Caco-2 (cell line): ENCODE data around the gene SPINT2. TPM values are rescaled to one million over a fixed set of nuclear protein-coding genes. Genes with fewer than 3 reads are reported as not detected.

Source experiments
- BruUV-seq: library from RNA; stranded (reverse); fragments of 400-500 nt; replicated peaks from 2 replicates; lab custom pipeline; 2021; lab: Mats Ljungman, UMichigan
- CTCF ChIA-PET: fragments of 300-600 bp; sonication (Branson Sonifier 250); formaldehyde crosslinking; loops from one replicate; lab custom pipeline; 2022; ENCODE audit warnings: antibody characterized with exemption; lab: Charles Lee
- POLR2A ChIA-PET: fragments of 300-600 bp; sonication (Branson Sonifier 250); formaldehyde crosslinking; loops from one replicate; lab custom pipeline; 2022; ENCODE audit warnings: antibody characterized with exemption; lab: Charles Lee
- DNase-seq, 2 experiments: peaks; one replicate each; pipeline versions ENCODE4 v3.0.0 to v3.0.0-alpha.2; 2020 to 2022
- H3K27me3 ChIP-seq: replicated peaks from 2 replicates; pipeline ENCODE4 v1.6.0; 2011; ENCODE audit warnings: low read length; ENCODE audit not compliant: control insufficient read depth, insufficient read depth
- H3K36me3 ChIP-seq: 2 replicates; pipeline ENCODE4 v1.5.1; 2011; ENCODE audit warnings: low read length; ENCODE audit not compliant: control insufficient read depth, insufficient read depth
- H3K4me1 ChIP-seq: fragments of 250-450 bp; sonication (Bioruptor Pico); 2 replicates; pipeline ENCODE4 v1.5.1; 2020; ENCODE audit warnings: mild to moderate bottlenecking
- H3K4me3 ChIP-seq: 2 replicates; pipeline ENCODE4 v1.5.1; 2011; ENCODE audit warnings: low read depth, mild to moderate bottlenecking, control low read depth, low read length
- H3K9me3 ChIP-seq: fragments of 250-450 bp; sonication (Bioruptor Pico); 2 replicates; pipeline ENCODE4 v1.5.1; 2020; ENCODE audit warnings: mild to moderate bottlenecking, moderate library complexity
- H3K27ac Mint-ChIP-seq: one replicate; pipeline ENCODE4 v1.8.0; 2022; ENCODE audit warnings: mixed read lengths; ENCODE audit not compliant: unreplicated experiment
- H3K27me3 Mint-ChIP-seq: one replicate; pipeline ENCODE4 v1.8.0; 2022; ENCODE audit warnings: mixed read lengths; ENCODE audit not compliant: insufficient read depth, unreplicated experiment
- H3K36me3 Mint-ChIP-seq: one replicate; pipeline ENCODE4 v1.8.0; 2022; ENCODE audit warnings: mild to moderate bottlenecking, mixed read lengths; ENCODE audit not compliant: insufficient read depth, unreplicated experiment
- H3K4me1 Mint-ChIP-seq: one replicate; pipeline ENCODE4 v1.8.0; 2022; ENCODE audit warnings: low read depth, mixed read lengths; ENCODE audit not compliant: unreplicated experiment
- H3K4me3 Mint-ChIP-seq: one replicate; pipeline ENCODE4 v1.8.0; 2022; ENCODE audit warnings: mild to moderate bottlenecking, moderate library complexity, mixed read lengths; ENCODE audit not compliant: unreplicated experiment
- H3K9me3 Mint-ChIP-seq: one replicate; pipeline ENCODE4 v1.8.0; 2022; ENCODE audit warnings: mixed read lengths; ENCODE audit not compliant: unreplicated experiment
- CTCF ChIP-seq, 2 experiments: fragments of 200-600 bp in 1 of 2; IDR thresholded peaks; 1 replicate in 1 of 2; 2 replicates in 1 of 2; pipeline versions ENCODE4 v1.5.1 to v1.8.0; 2011 to 2022; ENCODE audit warnings: antibody characterized with exemption in 1 of 2, control low read depth in 1 of 2, inconsistent platforms in 1 of 2, low read depth in 1 of 2, low read length in 1 of 2, mild to moderate bottlenecking in 1 of 2, moderate library complexity in 1 of 2; ENCODE audit not compliant: insufficient read depth in 1 of 2, severe bottlenecking in 1 of 2, unreplicated experiment in 1 of 2
- intact Hi-C: fragments of 100-400 bp; cut with micrococcal nuclease; formaldehyde crosslinking; loops from one replicate; pipeline ENCODE4 v1.10.0; 2022; ENCODE audit not compliant: unreplicated experiment
- total RNA-seq: library from RNA; stranded (reverse); gene quantifications from 2 replicates; pipeline ENCODE4 v1.2.3, GENCODE V29; 2022

Gene SPINT2
- total RNA-seq, 1 experiment from 2014 or later = 748 TPM

DNA sequence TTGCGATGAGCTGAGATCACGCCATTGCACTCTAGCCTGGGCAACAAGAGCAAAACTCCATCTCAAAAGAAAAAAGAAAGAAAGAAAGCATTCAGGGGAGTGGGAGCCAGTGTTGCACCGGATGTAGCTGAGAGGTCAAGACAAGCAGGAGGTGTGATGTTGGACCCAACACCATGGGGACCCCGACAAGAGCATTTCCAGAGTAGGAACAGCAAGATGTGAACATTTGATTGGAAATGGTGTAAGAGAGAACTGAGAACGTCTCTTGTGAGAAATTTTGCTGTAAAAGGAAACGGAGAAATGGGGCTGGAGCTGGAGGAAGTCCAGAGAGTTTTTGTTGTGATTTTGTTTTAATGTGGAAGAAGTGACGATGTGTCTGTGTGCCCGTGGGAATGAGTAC, 24.6 kb upstream of the SPINT2 start:
- H3K27me3 ChIP-seq = no peaks in the 10 kb centered on the region
- H3K9me3 ChIP-seq = no peaks in the 10 kb centered on the region
- no peak for TF ChIP-seq CTCF (IDR thresholded peaks at IDR 0.05; ENCODE audit: insufficient read depth in 1 of 2, low read depth in 1 of 2, low read length in 1 of 2, severe bottlenecking in 1 of 2, unreplicated experiment in 1 of 2)
- Mint-ChIP-seq H3K27ac (peak overlapping the region; percentile 29), H3K4me1 (peaks cover 10% of the 10 kb centered on the region), H3K36me3 (peaks cover 5% of the 10 kb centered on the region), H3K27me3 (no peaks in the 10 kb centered on the region), H3K9me3 (no peaks in the 10 kb centered on the region), H3K4me3 (no peak overlapping the region)
- no TSS peak for BruUV-seq
- ChIA-PET CTCF (interaction anchor here (0.7 to 1.0 kb wide), 2 partner anchors 24 to 250 kb away, joined by 3 to 8 read pairs; partner anchors contain the start of gene SPINT2), POLR2A (no interaction called here)
- no peak overlapping the region for H3K4me3 ChIP-seq
- intact Hi-C loops = loop anchor here (5.0 kb wide), 1 partner anchor 37 kb away; no protein-coding TSS in a partner anchor
- DNase-seq = no peak
- H3K36me3 ChIP-seq = no peaks in the 10 kb centered on the region
- H3K4me1 ChIP-seq = no peaks in the 10 kb centered on the region; the same call in 1 of the 2 replicates

GRCh38 chr19:38243279-38243673, 21.1 kb upstream of the SPINT2 start:
- Histone ChIP-seq H3K4me1 (peaks cover 4% of the 10 kb centered on the region), H3K9me3 (no peaks in the 10 kb centered on the region), H3K4me3 (no peak overlapping the region; the same call in 1 of the 2 replicates), H3K36me3 (no peaks in the 10 kb centered on the region), H3K27me3 (no peaks in the 10 kb centered on the region)
- TF ChIP-seq CTCF (IDR thresholded peaks at IDR 0.05; ENCODE audit: insufficient read depth in 1 of 2, low read depth in 1 of 2, low read length in 1 of 2, severe bottlenecking in 1 of 2, unreplicated experiment in 1 of 2) = no peak
- no peaks in the 10 kb centered on the region for H3K27me3 Mint-ChIP-seq
- no TSS peak for BruUV-seq
- peak overlapping the region; percentile 59 for H3K4me3 Mint-ChIP-seq
- ChIA-PET POLR2A (interaction anchor here (0.7 kb wide), 1 partner anchor 23 kb away, joined by 4 read pairs; no protein-coding TSS in a partner anchor), CTCF (interaction anchor here (0.6 to 2.7 kb wide), 13 partner anchors 9 to 160 kb away, joined by 3 to 16 read pairs (median 4); partner anchors contain the start of genes CATSPERG, FAM98C and SPINT2)
- intact Hi-C loops = loop anchor here (1.0 to 5.0 kb wide), 2 partner anchors 34 to 92 kb away; partner anchors contain the start of gene CATSPERG
- H3K4me1 Mint-ChIP-seq = peaks cover 20% of the 10 kb centered on the region
- H3K27ac Mint-ChIP-seq = peak overlapping the region; percentile 38
- DNase-seq = no peak
- no peaks in the 10 kb centered on the region for H3K9me3 Mint-ChIP-seq
- no peaks in the 10 kb centered on the region for H3K36me3 Mint-ChIP-seq

DNA sequence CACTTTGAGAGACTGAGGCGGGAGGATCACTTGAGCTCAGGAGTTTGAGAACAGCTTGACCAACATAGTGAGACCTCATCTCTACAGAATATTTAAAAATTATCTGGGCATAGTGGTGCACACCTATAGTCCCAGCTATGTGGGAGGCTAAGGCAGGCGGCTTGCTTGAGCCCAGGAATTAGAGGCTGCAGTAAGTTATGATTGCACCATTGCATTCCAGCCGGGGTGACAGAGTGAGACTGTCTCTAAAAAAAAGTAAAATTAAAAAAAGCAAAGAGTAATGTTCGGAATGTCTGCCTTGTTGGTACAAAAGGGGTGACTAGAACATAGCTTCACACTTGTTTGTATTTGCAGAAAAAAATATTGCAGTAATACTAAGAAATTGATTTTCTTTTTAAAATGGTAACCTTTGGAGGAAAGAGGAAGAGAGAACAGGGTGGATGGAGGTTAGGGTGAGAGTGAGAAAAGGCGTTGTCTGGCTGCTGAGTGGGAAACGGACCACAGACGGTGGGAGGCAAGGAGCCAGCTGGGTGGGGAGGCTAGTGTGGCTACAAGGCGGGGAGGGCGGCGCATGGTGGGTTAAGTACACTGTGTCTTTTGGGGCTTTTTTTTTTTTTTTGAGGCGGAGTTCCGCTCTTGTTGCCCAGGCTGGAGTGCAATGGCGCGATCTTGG, 18.4 kb upstream of the SPINT2 start:
- ChIA-PET CTCF (interaction anchor here (0.5 to 2.7 kb wide), 5 partner anchors 9 to 157 kb away, joined by 3 to 16 read pairs (median 4); partner anchors contain the start of genes CATSPERG, FAM98C and SPINT2), POLR2A (interaction anchor here (1.0 kb wide), 1 partner anchor 90 kb away, joined by 3 read pairs; the partner anchor contains the start of gene CATSPERG)
- Histone ChIP-seq H3K9me3 (no peaks in the 10 kb centered on the region), H3K4me3 (no peak overlapping the region), H3K36me3 (no peaks in the 10 kb centered on the region), H3K27me3 (no peaks in the 10 kb centered on the region), H3K4me1 (peaks cover 17% of the 10 kb centered on the region)
- Mint-ChIP-seq H3K36me3 (peaks cover 6% of the 10 kb centered on the region), H3K27me3 (no peaks in the 10 kb centered on the region), H3K4me3 (no peak overlapping the region), H3K4me1 (peaks cover 28% of the 10 kb centered on the region), H3K9me3 (no peaks in the 10 kb centered on the region), H3K27ac (peak overlapping the region; percentile 45)
- BruUV-seq = no TSS peak
- DNase-seq = no peak
- no peak for TF ChIP-seq CTCF (IDR thresholded peaks at IDR 0.05; ENCODE audit: insufficient read depth in 1 of 2, low read depth in 1 of 2, low read length in 1 of 2, severe bottlenecking in 1 of 2, unreplicated experiment in 1 of 2)
- intact Hi-C loops = no loop called here
